ENCODE data around the gene BRICD5.

The BRICD5 gene

GRCh38 chr16:2207872-2208271, 2.8 kb downstream of the BRICD5 start:
- H3K27ac ChIP-seq (ENCODE audit: extremely low read depth, low read depth, low read length), result no peak overlapping the region
- ChIA-PET CTCF (no interaction called here), POLR2A (interaction anchor here (1.1 kb wide), 1 partner anchor 52 kb away, joined by 5 read pairs; the partner anchor contains the start of gene TRAF7)
- TF ChIP-seq ZSCAN4 (tag by site-specific recombination; IDR thresholded peaks at IDR 0.05), result no peak
- no peak for TF ChIP-seq REPIN1 (tag by site-specific recombination; IDR thresholded peaks at IDR 0.05; ENCODE audit: low read depth)
- TF ChIP-seq ZNF677 (tag by site-specific recombination; IDR thresholded peaks at IDR 0.05), result no peak
- TF ChIP-seq KLF9 (tag by site-specific recombination; IDR thresholded peaks at IDR 0.05; ENCODE audit: low read depth), result no peak
- TF ChIP-seq ZSCAN18 (tag by site-specific recombination; IDR thresholded peaks at IDR 0.05), result no peak
- TF ChIP-seq PRDM10 (tag by site-specific recombination; IDR thresholded peaks at IDR 0.05), result no peak
- peaks cover 0 to 47% of the 10 kb centered on the region in 2 experiments; a peak in 1 of 3 replicates for H3K36me3 ChIP-seq (ENCODE audit: control insufficient read depth in 2 of 2, insufficient read depth in 1 of 2, low read length in 2 of 2)
- H3K9me3 ChIP-seq (ENCODE audit: control insufficient read depth, insufficient read depth, low read depth, low read length), result no peaks in the 10 kb centered on the region
- H3K4me3 ChIP-seq (ENCODE audit: low read depth, low read length), result no peak overlapping the region
- H3K4me1 ChIP-seq (ENCODE audit: control insufficient read depth, insufficient read depth, low read length), result no peaks in the 10 kb centered on the region

GRCh38 chr16:2206780-2207433, 3.8 kb downstream of the BRICD5 start:
- H3K27ac ChIP-seq (ENCODE audit: extremely low read depth, low read depth, low read length), result peak overlapping the region; percentile 90
- H3K36me3 ChIP-seq (ENCODE audit: control insufficient read depth in 2 of 2, insufficient read depth in 1 of 2, low read length in 2 of 2), result peaks cover 0 to 38% of the 10 kb centered on the region in 2 experiments; a peak in 1 of 3 replicates
- H3K4me3 ChIP-seq (ENCODE audit: low read depth, low read length), result no peak overlapping the region
- no peaks in the 10 kb centered on the region for H3K9me3 ChIP-seq (ENCODE audit: control insufficient read depth, insufficient read depth, low read depth, low read length)
- ChIA-PET POLR2A (interaction anchor here (0.6 to 4.3 kb wide), 7 partner anchors 8 to 134 kb away, joined by 3 to 22 read pairs (median 5); partner anchors contain the start of genes ABCA3, DNASE1L2, PGP and TRAF7), CTCF (no interaction called here)
- H3K4me1 ChIP-seq (ENCODE audit: control insufficient read depth, insufficient read depth, low read length), result no peaks in the 10 kb centered on the region
- TF ChIP-seq TRIM28 (IDR thresholded peaks at IDR 0.05; ENCODE audit: borderline replicate concordance, low read length) (no peak), IKZF3 (tag by site-specific recombination; IDR thresholded peaks at IDR 0.05) (0 out of 2 replicates have a peak, but pooled peaks have one; percentile 11), SP3 (tag by site-specific recombination; IDR thresholded peaks at IDR 0.05) (no peak), ZNF354C (tag by site-specific recombination; IDR thresholded peaks at IDR 0.05; ENCODE audit: borderline replicate concordance, low read depth) (no peak), ZEB2 (tag by site-specific recombination; IDR thresholded peaks at IDR 0.05) (0 out of 2 replicates have a peak, but pooled peaks have one; percentile 20), ZNF157 (tag by site-specific recombination; IDR thresholded peaks at IDR 0.05) (no peak), ZFP37 (tag by site-specific recombination; IDR thresholded peaks at IDR 0.05) (no peak), ZNF133 (tag by site-specific recombination; IDR thresholded peaks at IDR 0.05) (no peak), ZBTB7A (tag by site-specific recombination; IDR thresholded peaks at IDR 0.05; ENCODE audit: low read depth) (no peak), ZNF341 (tag by site-specific recombination; IDR thresholded peaks at IDR 0.05; ENCODE audit: low read depth) (peak; percentile 62), ZNF660 (tag by site-specific recombination; IDR thresholded peaks at IDR 0.05) (peak; percentile 43; the same call in 1 of the 2 replicates), ZNF404 (tag by site-specific recombination; IDR thresholded peaks at IDR 0.05) (no peak), ZNF777 (tag by site-specific recombination; IDR thresholded peaks at IDR 0.05; ENCODE audit: borderline replicate concordance) (no peak), ZSCAN30 (tag by site-specific recombination; IDR thresholded peaks at IDR 0.05) (no peak), ZNF274 (IDR thresholded peaks at IDR 0.05; ENCODE audit: low read length) (no peak), ZNF274 (tag by site-specific recombination; IDR thresholded peaks at IDR 0.05; ENCODE audit: borderline replicate concordance) (no peak), ZNF518A (tag by site-specific recombination; conservative IDR thresholded peaks at IDR 0.05; ENCODE audit: low read depth) (no peak)
